ENCODE results near the gene MYO15B. TPM values are rescaled to one million over a fixed set of nuclear protein-coding genes. Genes with fewer than 3 reads are reported as not detected.

MYO15B gene
- total and polyA plus RNA-seq, 2 donors (not counting 3 experiments of a cell fraction or from before 2014, with no cell fraction given), result 10.2 to 87.8 TPM

GRCh38 chr17:75570034-75570676 lies 17.4 kb upstream of the MYO15B start:
- H3K79me2 ChIP-seq (ENCODE audit: control insufficient read depth, insufficient read depth, low read length), result no peaks in the 10 kb centered on the region
- H3K36me3 ChIP-seq (ENCODE audit: control insufficient read depth in 2 of 2, extremely low read depth in 1 of 2, insufficient read depth in 2 of 2, low read length in 2 of 2), result no peaks in the 10 kb centered on the region
- TF ChIP-seq POLR2A (IDR thresholded peaks at IDR 0.05; ENCODE audit: low read depth, low read length), result no peak
- no peak for TF ChIP-seq GATA2 (IDR thresholded peaks at IDR 0.05; ENCODE audit: insufficient read depth, insufficient read length, low read depth, low read length)
- TF ChIP-seq POLR2AphosphoS5 (IDR thresholded peaks at IDR 0.05; ENCODE audit: insufficient read depth, low read depth, low read length), result no peak
- TF ChIP-seq, protein P1, sequence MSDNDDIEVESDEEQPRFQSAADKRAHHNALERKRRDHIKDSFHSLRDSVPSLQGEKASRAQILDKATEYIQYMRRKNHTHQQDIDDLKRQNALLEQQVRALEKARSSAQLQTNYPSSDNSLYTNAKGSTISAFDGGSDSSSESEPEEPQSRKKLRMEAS (IDR thresholded peaks at IDR 0.05; ENCODE audit: insufficient read depth, insufficient read length), result no peak
- no peak for TF ChIP-seq EZH2 (IDR thresholded peaks at IDR 0.05; ENCODE audit: borderline replicate concordance, low read depth, low read length, severe bottlenecking)
- TF ChIP-seq MYC (IDR thresholded peaks at IDR 0.05; ENCODE audit: low read depth, low read length), result no peak
- no peak for TF ChIP-seq JUN (IDR thresholded peaks at IDR 0.05; ENCODE audit: borderline replicate concordance, insufficient read depth, insufficient read length, low read depth)
- TF ChIP-seq CTCF (IDR thresholded peaks at IDR 0.05; ENCODE audit: extremely low read depth in 1 of 2, insufficient read depth in 1 of 2, low read depth in 1 of 2, low read length in 2 of 2), result no peak
- TF ChIP-seq FOS (IDR thresholded peaks at IDR 0.05; ENCODE audit: borderline replicate concordance, insufficient read depth, low read length), result no peak
- no TSS peak for BruUV-seq (replicated peaks)
- no peak for DNase-seq (ENCODE audit: low read depth, low spot score)
- no peak for FAIRE-seq
- H3K27ac ChIP-seq (ENCODE audit: insufficient read depth, low read depth, low read length), result no peak overlapping the region
- H3K4me1 ChIP-seq (ENCODE audit: control insufficient read depth, extremely low read depth, insufficient read depth, low read length), result peaks cover 9% of the 10 kb centered on the region
- no peaks in the 10 kb centered on the region for H3K9me3 ChIP-seq (replicated peaks; ENCODE audit: control insufficient read depth, insufficient read depth, low read length)
- POLR2A ChIA-PET, result no interaction called here
- no peak overlapping the region for H3K4me2 ChIP-seq (ENCODE audit: insufficient read depth, low read length)
- no peaks in the 10 kb centered on the region for H4K20me1 ChIP-seq (replicated peaks; ENCODE audit: control insufficient read depth, extremely low read depth, insufficient read depth, low read length)
- no peaks in the 10 kb centered on the region for H3K9me1 ChIP-seq (replicated peaks; ENCODE audit: control insufficient read depth, extremely low read depth, insufficient read depth, low read length)
- dilution Hi-C loops (cut with MboI; ENCODE audit: extremely low pct_ligation_motif_present, low sequenced_read_pairs) (no loop called here), intact Hi-C loops (cut with micrococcal nuclease) (no loop called here)
- CTCF ChIA-PET, result no interaction called here
- H2AFZ ChIP-seq (ENCODE audit: low read depth, low read length), result no peak overlapping the region
- no peaks in the 10 kb centered on the region for H3K27me3 ChIP-seq (ENCODE audit: control insufficient read depth in 2 of 2, insufficient read depth in 2 of 2, low read length in 2 of 2)
- no peak overlapping the region for H3K9ac ChIP-seq (replicated peaks; ENCODE audit: extremely low read depth, insufficient read depth, low read length)
- no peak overlapping the region for H3K4me3 ChIP-seq (replicated peaks in 1 of 3; ENCODE audit: insufficient read depth in 1 of 3, low read depth in 1 of 3, low read length in 3 of 3)
